NCI-H2081 treated with DMSO at 0.1 percent for 48 hours (cell line): ENCODE results near the gene IFITM2.
"Not testable (repeated sequence)": the region's sequence is repeated elsewhere in the genome, so short reads cannot be mapped to it uniquely, and the experiment has no call there.

Experiments
- DNase-seq: peaks from one replicate; lab custom pipeline; 2025; lab: John Stamatoyannopoulos, UW

Gene IFITM2

DNA sequence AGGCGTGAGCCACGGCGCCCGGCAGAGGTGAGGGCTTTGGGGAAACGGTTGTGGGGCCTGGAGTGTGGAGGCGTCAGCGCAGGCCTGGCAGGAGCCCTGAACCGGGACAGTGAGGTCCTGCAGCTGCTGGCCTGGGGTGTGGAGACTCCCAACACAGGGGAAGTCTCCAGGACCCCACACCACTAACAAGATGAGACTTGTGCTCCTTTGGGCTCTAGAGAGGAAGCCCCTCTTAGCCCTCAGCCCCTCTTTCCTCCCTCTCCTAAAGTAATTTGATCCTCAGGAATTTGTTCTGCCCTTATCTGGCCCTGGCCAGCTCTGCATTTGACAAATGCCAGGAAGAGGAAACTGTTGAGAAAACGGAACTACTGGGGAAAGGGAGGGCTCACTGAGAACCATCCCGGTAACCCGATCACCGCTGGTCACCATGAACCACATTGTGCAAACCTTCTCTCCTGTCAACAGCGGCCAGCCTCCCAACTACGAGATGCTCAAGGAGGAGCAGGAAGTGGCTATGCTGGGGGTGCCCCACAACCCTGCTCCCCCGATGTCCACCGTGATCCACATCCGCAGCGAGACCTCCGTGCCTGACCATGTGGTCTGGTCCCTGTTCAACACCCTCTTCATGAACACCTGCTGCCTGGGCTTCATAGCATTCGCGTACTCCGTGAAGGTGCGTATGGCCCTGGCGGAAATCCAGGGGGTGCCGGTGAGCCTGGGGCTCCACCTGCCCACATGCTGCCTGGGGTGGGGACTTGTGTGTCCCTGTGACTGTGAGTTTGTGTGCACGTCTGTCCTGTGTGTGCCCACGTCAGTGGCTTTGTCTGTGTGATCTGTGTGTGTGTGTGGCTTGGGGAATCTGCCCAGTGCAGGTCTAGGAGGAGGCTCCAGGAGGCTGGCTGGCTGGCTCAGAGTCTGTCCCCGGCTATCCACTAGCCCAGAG is at the start of gene IFITM2:
Gene IFITM2 (plus strand): TSS at position 51 of the 943 bp plus-strand sequence. CDS start 377 bp downstream, at position 428.
- not testable (repeated sequence) for DNase-seq

- no peak for DNase-seq
Observed at GRCh38 chr11:259413-259812, 48.2 kb upstream of the IFITM2 start.

DNA sequence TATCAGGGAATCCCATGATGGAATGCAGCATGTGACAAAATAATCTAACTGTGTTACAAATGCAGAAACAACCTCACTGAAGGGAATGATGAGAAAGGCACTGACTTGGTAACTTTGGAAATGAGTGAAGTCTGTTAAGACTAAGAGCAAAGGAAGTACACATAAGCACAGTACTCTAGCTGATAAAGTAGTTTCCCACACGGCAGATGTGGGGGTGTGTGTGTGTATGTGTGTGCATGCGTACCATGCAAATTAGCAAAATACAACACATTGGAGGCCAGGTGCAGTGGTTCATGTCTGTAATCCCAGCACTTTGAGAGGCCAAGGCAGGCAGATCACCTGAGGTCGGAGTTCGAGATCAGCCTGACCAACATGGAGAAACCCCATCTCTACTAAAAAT is 46.0 kb upstream of the IFITM2 start:
- no peak for DNase-seq

DNA sequence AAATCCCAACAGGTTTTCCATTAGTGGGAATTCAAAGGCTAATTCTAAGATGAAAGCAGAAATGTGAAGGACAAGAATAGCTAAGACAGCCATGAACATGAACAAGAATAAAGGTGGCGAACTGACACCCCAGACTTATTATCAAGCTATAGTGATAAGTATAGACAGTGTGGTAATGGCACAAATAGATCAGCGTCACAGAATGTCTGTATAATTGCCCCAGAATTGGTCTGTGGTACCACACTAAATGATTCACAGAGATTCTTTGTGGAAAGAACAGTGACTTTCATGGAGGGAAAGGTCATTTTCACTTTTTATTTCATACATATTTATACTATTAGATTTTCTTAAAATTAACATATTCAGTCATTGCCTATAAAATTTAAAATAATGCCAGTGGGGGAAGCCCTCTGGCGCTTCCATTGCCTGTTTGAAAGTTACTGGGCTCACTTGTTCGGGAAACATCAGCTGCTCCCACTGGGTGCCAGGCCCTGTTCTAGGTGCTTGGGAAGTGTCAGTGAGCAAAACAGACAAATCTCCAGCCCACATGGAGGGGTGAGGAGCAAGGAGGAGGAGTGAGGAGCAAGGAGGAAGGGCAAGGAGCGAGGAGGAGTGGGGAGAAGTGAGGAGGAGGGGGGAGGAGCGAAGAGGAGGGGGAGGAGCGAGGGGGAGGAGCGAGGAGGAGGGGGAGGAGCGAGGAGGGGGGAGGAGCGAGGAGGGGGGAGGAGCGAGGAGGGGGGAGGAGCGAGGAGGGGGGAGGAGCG is 40.8 kb upstream of the IFITM2 start:
- DNase-seq, result no peak

GRCh38 chr11:267491-267994 is 40.1 kb upstream of the IFITM2 start:
- no peak for DNase-seq

DNA sequence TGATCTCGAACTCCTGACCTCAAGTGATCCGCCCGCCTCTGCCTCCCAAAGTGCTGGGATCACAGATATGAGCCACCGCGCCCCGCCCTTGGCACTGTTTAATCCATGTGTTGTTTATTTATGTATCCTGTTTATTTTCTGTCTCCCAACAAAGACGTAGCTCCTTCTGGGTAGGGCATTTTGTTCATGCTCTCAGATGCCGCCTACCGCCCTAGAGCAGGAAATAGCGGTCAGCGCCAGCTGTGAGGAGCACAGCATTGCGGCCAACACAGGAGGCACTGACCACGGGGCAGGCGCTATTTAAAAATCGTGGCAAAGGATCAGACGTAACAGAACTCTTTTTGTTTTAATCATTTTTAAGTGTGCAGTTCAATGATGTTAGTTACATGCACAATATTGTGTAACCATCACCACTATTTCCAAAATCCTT is 38.9 kb upstream of the IFITM2 start:
- not testable (repeated sequence) for DNase-seq

- DNase-seq, result no peak
Observed at GRCh38 chr11:269146-269890, 38.3 kb upstream of the IFITM2 start.

DNA sequence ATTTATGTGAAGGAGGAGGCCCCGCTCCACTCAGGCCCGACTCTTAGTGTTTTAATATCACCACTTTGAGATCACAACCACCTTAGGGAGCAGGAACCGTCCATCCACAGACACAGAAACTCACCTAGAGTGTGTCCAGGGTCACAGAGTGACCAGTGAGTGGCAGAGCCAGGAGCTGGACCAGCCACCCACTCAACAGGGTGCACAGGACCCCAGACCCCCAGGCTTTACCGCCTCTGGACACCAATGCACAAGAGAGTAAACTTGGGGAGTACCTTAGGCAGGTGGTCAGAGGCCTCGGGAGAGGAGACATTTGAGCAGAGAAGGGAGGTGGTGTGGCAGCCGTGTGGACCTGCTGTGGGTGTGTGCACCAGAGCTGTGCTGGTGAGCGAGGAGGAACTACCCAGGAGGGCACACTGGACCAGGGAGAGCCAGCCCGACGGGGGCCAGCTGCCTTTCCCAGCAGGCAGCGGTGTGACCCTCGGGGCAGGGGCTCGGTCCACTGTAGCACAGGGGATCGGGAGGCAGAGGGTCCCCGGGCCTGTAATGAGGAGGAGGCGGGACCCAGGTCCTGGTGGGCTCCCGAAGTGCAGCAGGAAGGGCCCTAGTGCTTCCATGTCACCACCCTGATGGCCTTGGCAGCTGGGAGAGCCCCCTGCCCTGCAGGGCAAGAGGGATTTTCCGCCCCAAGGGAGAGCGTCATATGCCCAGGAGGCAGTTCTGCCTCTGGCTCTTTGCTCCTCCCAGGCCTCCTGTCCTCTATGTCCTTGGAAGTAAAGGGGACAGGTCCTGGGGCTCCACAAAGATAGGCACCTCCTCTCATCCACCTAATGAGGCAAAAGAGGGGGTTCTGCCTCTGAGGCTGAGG is 36.9 kb upstream of the IFITM2 start:
- no peak for DNase-seq

- DNase-seq, result no peak
Observed at GRCh38 chr11:271319-271715, 36.3 kb upstream of the IFITM2 start.

GRCh38 chr11:272195-272930 is 35.3 kb upstream of the IFITM2 start:
- no peak for DNase-seq

DNA sequence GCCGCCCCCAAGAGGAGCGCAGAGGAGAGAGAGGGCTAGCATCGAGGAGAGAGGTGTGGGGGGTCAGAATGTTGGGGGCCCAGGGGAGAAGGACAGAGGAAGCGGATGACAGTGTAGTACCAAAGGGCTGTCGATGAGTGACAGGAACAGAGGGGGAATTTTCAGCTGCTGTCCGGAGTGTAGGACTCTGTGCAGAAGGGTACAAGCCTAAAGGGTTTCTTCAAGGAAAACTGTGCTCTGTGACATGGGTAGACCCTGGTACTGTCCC is 34.8 kb upstream of the IFITM2 start:
- DNase-seq, result no peak

- no peak for DNase-seq
Observed at GRCh38 chr11:276219-276618, 31.4 kb upstream of the IFITM2 start.

- DNase-seq, result no peak
Observed at GRCh38 chr11:278001-278951, 29.3 kb upstream of the IFITM2 start, which contains the start of gene NLRP6. TSS of gene NLRP6 (plus strand) at chr11:278407. CDS start at chr11:278570, 163 bp downstream.

- DNase-seq, result no peak
Observed at GRCh38 chr11:279040-279965, 28.3 kb upstream of the IFITM2 start.

- no peak for DNase-seq
Observed at GRCh38 chr11:279966-280705, 27.5 kb upstream of the IFITM2 start.

- no peak for DNase-seq
Observed at GRCh38 chr11:280706-281485, 26.7 kb upstream of the IFITM2 start.
